Neuron (in vitro differentiated cells): ENCODE results near the gene USP16.
"Not testable (repeated sequence)": the region's sequence is repeated elsewhere in the genome, so short reads cannot be mapped to it uniquely, and the experiment has no call there.

Experiments used
- H2AFZ ChIP-seq: one replicate; pipeline ENCODE4 v1.6.1; 2013; ENCODE audit warnings: low read depth, mild to moderate bottlenecking, inconsistent platforms, low read length, moderate library complexity
- H3K27me3 ChIP-seq: one replicate; pipeline ENCODE4 v1.6.1; 2013; ENCODE audit warnings: low read length; ENCODE audit not compliant: insufficient read depth
- H3K36me3 ChIP-seq: one replicate; pipeline ENCODE4 v1.6.1; 2013; ENCODE audit warnings: low read length; ENCODE audit not compliant: insufficient read depth
- H3K4me1 ChIP-seq: one replicate; pipeline ENCODE4 v1.6.1; 2013; ENCODE audit warnings: low read length; ENCODE audit not compliant: insufficient read depth
- H3K4me3 ChIP-seq: 2 replicates; pipeline ENCODE4 v1.5.1; 2013; ENCODE audit warnings: mild to moderate bottlenecking, low read length, moderate library complexity
- H3K9me3 ChIP-seq: one replicate; pipeline ENCODE4 v1.6.1; 2013; ENCODE audit warnings: low read length

The USP16 gene

GRCh38 chr21:29007810-29008209, 16.7 kb upstream of the USP16 start:
- H2AFZ ChIP-seq = peak overlapping the region; percentile 29
- no peak overlapping the region for H3K4me3 ChIP-seq
- no peaks in the 10 kb centered on the region for H3K36me3 ChIP-seq
- peaks cover 8% of the 10 kb centered on the region for H3K4me1 ChIP-seq
- no peaks in the 10 kb centered on the region for H3K27me3 ChIP-seq
- H3K9me3 ChIP-seq = no peaks in the 10 kb centered on the region

- Histone ChIP-seq H2AFZ (peak overlapping the region; percentile 29), H3K9me3 (no peaks in the 10 kb centered on the region), H3K4me1 (peaks cover 6% of the 10 kb centered on the region), H3K36me3 (no peaks in the 10 kb centered on the region), H3K4me3 (no peak overlapping the region), H3K27me3 (no peaks in the 10 kb centered on the region)
These were observed 16.1 kb upstream of the USP16 start for GRCh38 chr21:29008367-29008766.

GRCh38 chr21:29011236-29011635, 13.2 kb upstream of the USP16 start:
- H3K4me3 ChIP-seq, H2AFZ ChIP-seq, H3K4me1 ChIP-seq, H3K36me3 ChIP-seq, H3K9me3 ChIP-seq, H3K27me3 ChIP-seq: not testable (repeated sequence)

- H3K9me3 ChIP-seq = no peaks in the 10 kb centered on the region
- H3K36me3 ChIP-seq = no peaks in the 10 kb centered on the region
- H3K4me3 ChIP-seq = peak overlapping the region; percentile 96
- H3K27me3 ChIP-seq = no peaks in the 10 kb centered on the region
- peaks cover 6% of the 10 kb centered on the region for H3K4me1 ChIP-seq
- no peak overlapping the region for H2AFZ ChIP-seq
These were observed 6.7 kb upstream of the USP16 start for GRCh38 chr21:29017639-29018237.

- H3K9me3 ChIP-seq = no peaks in the 10 kb centered on the region
- H3K27me3 ChIP-seq = no peaks in the 10 kb centered on the region
- no peaks in the 10 kb centered on the region for H3K36me3 ChIP-seq
- H3K4me1 ChIP-seq = peaks cover 6% of the 10 kb centered on the region
- H2AFZ ChIP-seq = peak overlapping the region; percentile 67
- peak overlapping the region; percentile 96 for H3K4me3 ChIP-seq
These were observed 5.9 kb upstream of the USP16 start for GRCh38 chr21:29018540-29018939.

- H3K4me3 ChIP-seq = no peak overlapping the region
- peaks cover 14% of the 10 kb centered on the region for H3K4me1 ChIP-seq
- H2AFZ ChIP-seq = no peak overlapping the region
- H3K36me3 ChIP-seq = no peaks in the 10 kb centered on the region
- H3K9me3 ChIP-seq = no peaks in the 10 kb centered on the region
- no peaks in the 10 kb centered on the region for H3K27me3 ChIP-seq
These were observed 2.3 kb upstream of the USP16 start for GRCh38 chr21:29022166-29022565.

GRCh38 chr21:29025328-29025713, 853 bp downstream of the USP16 start:
- Histone ChIP-seq H3K4me1 (peaks cover 8% of the 10 kb centered on the region), H3K36me3 (peaks cover 10% of the 10 kb centered on the region), H2AFZ (peak overlapping the region; percentile 42), H3K4me3 (peak overlapping the region; percentile 67), H3K27me3 (no peaks in the 10 kb centered on the region), H3K9me3 (no peaks in the 10 kb centered on the region)

- H3K36me3 ChIP-seq = peaks cover 45% of the 10 kb centered on the region
- H2AFZ ChIP-seq = no peak overlapping the region
- no peak overlapping the region for H3K4me3 ChIP-seq
- H3K27me3 ChIP-seq = no peaks in the 10 kb centered on the region
- H3K9me3 ChIP-seq = no peaks in the 10 kb centered on the region
- H3K4me1 ChIP-seq = peaks cover 8% of the 10 kb centered on the region
These were observed 5.1 kb downstream of the USP16 start for GRCh38 chr21:29029524-29029923.

GRCh38 chr21:29030909-29031308, 6.4 kb downstream of the USP16 start:
- peaks cover 55% of the 10 kb centered on the region for H3K36me3 ChIP-seq

GRCh38 chr21:29033301-29033700, 8.8 kb downstream of the USP16 start:
- peaks cover 79% of the 10 kb centered on the region for H3K36me3 ChIP-seq
- H3K4me1 ChIP-seq = no peaks in the 10 kb centered on the region

More at GRCh38 chr21:29030909-29031308, 6.4 kb downstream of the USP16 start:
- H3K9me3 ChIP-seq = no peaks in the 10 kb centered on the region
- H3K4me3 ChIP-seq = no peak overlapping the region
- no peak overlapping the region for H2AFZ ChIP-seq
- H3K27me3 ChIP-seq = no peaks in the 10 kb centered on the region
- peaks cover under 1% of the 10 kb centered on the region for H3K4me1 ChIP-seq

GRCh38 chr21:29033871-29034270, 9.4 kb downstream of the USP16 start:
- no peaks in the 10 kb centered on the region for H3K27me3 ChIP-seq
- no peaks in the 10 kb centered on the region for H3K4me1 ChIP-seq
- H3K9me3 ChIP-seq = no peaks in the 10 kb centered on the region
- no peak overlapping the region for H2AFZ ChIP-seq
- peaks cover 79% of the 10 kb centered on the region for H3K36me3 ChIP-seq
- no peak overlapping the region for H3K4me3 ChIP-seq

More at GRCh38 chr21:29033301-29033700, 8.8 kb downstream of the USP16 start:
- H3K4me3 ChIP-seq = no peak overlapping the region
- no peaks in the 10 kb centered on the region for H3K9me3 ChIP-seq
- H2AFZ ChIP-seq = no peak overlapping the region
- no peaks in the 10 kb centered on the region for H3K27me3 ChIP-seq

- Histone ChIP-seq H2AFZ (no peak overlapping the region), H3K27me3 (no peaks in the 10 kb centered on the region), H3K4me3 (no peak overlapping the region), H3K4me1 (no peaks in the 10 kb centered on the region), H3K36me3 (peaks cover 81% of the 10 kb centered on the region), H3K9me3 (no peaks in the 10 kb centered on the region)
These were observed 10.2 kb downstream of the USP16 start for GRCh38 chr21:29034678-29035077.

GRCh38 chr21:29052224-29052623, 27.8 kb downstream of the USP16 start:
- Histone ChIP-seq H3K4me1 (no peaks in the 10 kb centered on the region), H3K27me3 (no peaks in the 10 kb centered on the region), H3K36me3 (peaks cover 81% of the 10 kb centered on the region), H3K9me3 (no peaks in the 10 kb centered on the region), H2AFZ (no peak overlapping the region), H3K4me3 (no peak overlapping the region)

GRCh38 chr21:29053011-29053553, 28.6 kb downstream of the USP16 start:
- Histone ChIP-seq H3K4me1 (no peaks in the 10 kb centered on the region), H3K4me3 (no peak overlapping the region), H3K9me3 (no peaks in the 10 kb centered on the region), H2AFZ (no peak overlapping the region), H3K27me3 (no peaks in the 10 kb centered on the region), H3K36me3 (peaks cover 79% of the 10 kb centered on the region)
